ENCODE measurements around the gene PPL. TPM values are rescaled to one million over a fixed set of nuclear protein-coding genes. Genes with fewer than 3 reads are reported as not detected.
"Not testable (repeated sequence)": the region's sequence is repeated elsewhere in the genome, so short reads cannot be mapped to it uniquely, and the experiment has no call there.

PPL gene
- polyA plus RNA-seq, 1 donor: 32.2 TPM

GRCh38 chr16:4957720-4958509, 21.0 kb upstream of the PPL start, which contains the start of gene SEC14L5:
Gene SEC14L5, plus strand, starts transcription at chr16:4958330. Its CDS starts 994 bp downstream, at chr16:4959324.
- DNase-seq: peak; percentile 98 to 99
- WGBS (ENCODE audit: insufficient coverage, low lambda C conversion rate): no CpG with 5 or more reads among the region's 56 CpGs
- H3K27me3 ChIP-seq (ENCODE audit: control insufficient read depth, insufficient read depth, low read length): no peaks in the 10 kb centered on the region
- H3K4me3 ChIP-seq (ENCODE audit: low read length): peak within 1 kb of the TSS; percentile 37
- no peaks in the 10 kb centered on the region for H3K9me3 ChIP-seq (ENCODE audit: control insufficient read depth, low read depth, low read length)
- peak within 1 kb of the TSS; percentile 74 for H3K27ac ChIP-seq (ENCODE audit: low read length)
- H3K36me3 ChIP-seq (ENCODE audit: control insufficient read depth, insufficient read depth, low read length): no peaks in the 10 kb centered on the region
- peaks cover 5% of the 10 kb centered on the region for H3K4me1 ChIP-seq (ENCODE audit: control insufficient read depth, insufficient read depth, low read length)

- Histone ChIP-seq H3K27me3 (ENCODE audit: control insufficient read depth, insufficient read depth, low read length) (no peaks in the 10 kb centered on the region), H3K4me1 (ENCODE audit: control insufficient read depth, insufficient read depth, low read length) (peaks cover 5% of the 10 kb centered on the region), H3K9me3 (ENCODE audit: control insufficient read depth, low read depth, low read length) (no peaks in the 10 kb centered on the region), H3K4me3 (ENCODE audit: low read length) (peak overlapping the region; percentile 37), H3K36me3 (ENCODE audit: control insufficient read depth, insufficient read depth, low read length) (no peaks in the 10 kb centered on the region), H3K27ac (ENCODE audit: low read length) (peak overlapping the region; percentile 74)
- 3% methylated on average over 5 of the region's 10 CpGs for WGBS (ENCODE audit: insufficient coverage, low lambda C conversion rate)
- DNase-seq: no peak
Measured at GRCh38 chr16:4957420-4957719, 20.4 kb upstream of the PPL start.

- H3K27ac ChIP-seq (ENCODE audit: low read length): no peak overlapping the region
- DNase-seq: no peak
- H3K27me3 ChIP-seq (ENCODE audit: control insufficient read depth, insufficient read depth, low read length): no peaks in the 10 kb centered on the region
- no peak overlapping the region for H3K4me3 ChIP-seq (ENCODE audit: low read length)
- no peaks in the 10 kb centered on the region for H3K9me3 ChIP-seq (ENCODE audit: control insufficient read depth, low read depth, low read length)
- WGBS (ENCODE audit: insufficient coverage, low lambda C conversion rate): no CpG with 5 or more reads among the region's 1 CpG
- H3K36me3 ChIP-seq (ENCODE audit: control insufficient read depth, insufficient read depth, low read length): no peaks in the 10 kb centered on the region
- H3K4me1 ChIP-seq (ENCODE audit: control insufficient read depth, insufficient read depth, low read length): peaks cover 5% of the 10 kb centered on the region
Measured at GRCh38 chr16:4954714-4955113, 17.8 kb upstream of the PPL start.

- H3K27ac ChIP-seq (ENCODE audit: low read length); H3K36me3 ChIP-seq (ENCODE audit: control insufficient read depth, insufficient read depth, low read length); H3K27me3 ChIP-seq (ENCODE audit: control insufficient read depth, insufficient read depth, low read length); H3K9me3 ChIP-seq (ENCODE audit: control insufficient read depth, low read depth, low read length); DNase-seq; H3K4me3 ChIP-seq (ENCODE audit: low read length): not testable (repeated sequence)
- WGBS (ENCODE audit: insufficient coverage, low lambda C conversion rate): 17% methylated on average over 1 of the region's 3 CpGs
- H3K4me1 ChIP-seq (ENCODE audit: control insufficient read depth, insufficient read depth, low read length): peaks cover 13% of the 10 kb centered on the region
Measured at GRCh38 chr16:4951583-4951982, 14.6 kb upstream of the PPL start.

GRCh38 chr16:4949986-4950385, 13.0 kb upstream of the PPL start:
- DNase-seq: no peak
- Histone ChIP-seq H3K27me3 (ENCODE audit: control insufficient read depth, insufficient read depth, low read length) (no peaks in the 10 kb centered on the region), H3K36me3 (ENCODE audit: control insufficient read depth, insufficient read depth, low read length) (no peaks in the 10 kb centered on the region), H3K4me3 (ENCODE audit: low read length) (no peak overlapping the region), H3K9me3 (ENCODE audit: control insufficient read depth, low read depth, low read length) (no peaks in the 10 kb centered on the region), H3K27ac (ENCODE audit: low read length) (no peak overlapping the region), H3K4me1 (ENCODE audit: control insufficient read depth, insufficient read depth, low read length) (peaks cover 23% of the 10 kb centered on the region)
- no CpG with 5 or more reads among the region's 10 CpGs for WGBS (ENCODE audit: insufficient coverage, low lambda C conversion rate)

- Histone ChIP-seq H3K27ac (ENCODE audit: low read length) (no peak overlapping the region), H3K4me3 (ENCODE audit: low read length) (no peak overlapping the region), H3K36me3 (ENCODE audit: control insufficient read depth, insufficient read depth, low read length) (no peaks in the 10 kb centered on the region), H3K27me3 (ENCODE audit: control insufficient read depth, insufficient read depth, low read length) (no peaks in the 10 kb centered on the region), H3K9me3 (ENCODE audit: control insufficient read depth, low read depth, low read length) (no peaks in the 10 kb centered on the region), H3K4me1 (ENCODE audit: control insufficient read depth, insufficient read depth, low read length) (peaks cover 31% of the 10 kb centered on the region)
- no peak for DNase-seq
- no CpG with 5 or more reads among the region's 16 CpGs for WGBS (ENCODE audit: insufficient coverage, low lambda C conversion rate)
Measured at GRCh38 chr16:4948903-4949766, 12.2 kb upstream of the PPL start.

GRCh38 chr16:4947722-4948503, 11.0 kb upstream of the PPL start:
- Histone ChIP-seq H3K36me3 (ENCODE audit: control insufficient read depth, insufficient read depth, low read length) (no peaks in the 10 kb centered on the region), H3K27me3 (ENCODE audit: control insufficient read depth, insufficient read depth, low read length) (no peaks in the 10 kb centered on the region), H3K4me1 (ENCODE audit: control insufficient read depth, insufficient read depth, low read length) (peaks cover 41% of the 10 kb centered on the region), H3K9me3 (ENCODE audit: control insufficient read depth, low read depth, low read length) (no peaks in the 10 kb centered on the region), H3K4me3 (ENCODE audit: low read length) (no peak overlapping the region), H3K27ac (ENCODE audit: low read length) (peak overlapping the region; percentile 27)
- DNase-seq: peak; percentile 51 to 73
- no CpG with 5 or more reads among the region's 16 CpGs for WGBS (ENCODE audit: insufficient coverage, low lambda C conversion rate)

- no peaks in the 10 kb centered on the region for H3K9me3 ChIP-seq (ENCODE audit: control insufficient read depth, low read depth, low read length)
- no peak overlapping the region for H3K27ac ChIP-seq (ENCODE audit: low read length)
- H3K4me3 ChIP-seq (ENCODE audit: low read length): no peak overlapping the region
- H3K4me1 ChIP-seq (ENCODE audit: control insufficient read depth, insufficient read depth, low read length): peaks cover 42% of the 10 kb centered on the region
- no peaks in the 10 kb centered on the region for H3K36me3 ChIP-seq (ENCODE audit: control insufficient read depth, insufficient read depth, low read length)
- DNase-seq: no peak
- no peaks in the 10 kb centered on the region for H3K27me3 ChIP-seq (ENCODE audit: control insufficient read depth, insufficient read depth, low read length)
Measured at GRCh38 chr16:4946917-4947316, 10.0 kb upstream of the PPL start.

- Histone ChIP-seq H3K4me1 (ENCODE audit: control insufficient read depth, insufficient read depth, low read length) (peaks cover 42% of the 10 kb centered on the region), H3K36me3 (ENCODE audit: control insufficient read depth, insufficient read depth, low read length) (no peaks in the 10 kb centered on the region), H3K9me3 (ENCODE audit: control insufficient read depth, low read depth, low read length) (no peaks in the 10 kb centered on the region), H3K4me3 (ENCODE audit: low read length) (no peak overlapping the region), H3K27me3 (ENCODE audit: control insufficient read depth, insufficient read depth, low read length) (no peaks in the 10 kb centered on the region), H3K27ac (ENCODE audit: low read length) (no peak overlapping the region)
- DNase-seq: no peak
- WGBS (ENCODE audit: insufficient coverage, low lambda C conversion rate): no CpG with 5 or more reads among the region's 11 CpGs
Measured at GRCh38 chr16:4945560-4946502, 8.9 kb upstream of the PPL start.
